ENCODE measurements around the gene LRRC59.
A peak's percentile ranks its signal among the peaks of the same experiment; 100 is the strongest.

Gene LRRC59

DNA sequence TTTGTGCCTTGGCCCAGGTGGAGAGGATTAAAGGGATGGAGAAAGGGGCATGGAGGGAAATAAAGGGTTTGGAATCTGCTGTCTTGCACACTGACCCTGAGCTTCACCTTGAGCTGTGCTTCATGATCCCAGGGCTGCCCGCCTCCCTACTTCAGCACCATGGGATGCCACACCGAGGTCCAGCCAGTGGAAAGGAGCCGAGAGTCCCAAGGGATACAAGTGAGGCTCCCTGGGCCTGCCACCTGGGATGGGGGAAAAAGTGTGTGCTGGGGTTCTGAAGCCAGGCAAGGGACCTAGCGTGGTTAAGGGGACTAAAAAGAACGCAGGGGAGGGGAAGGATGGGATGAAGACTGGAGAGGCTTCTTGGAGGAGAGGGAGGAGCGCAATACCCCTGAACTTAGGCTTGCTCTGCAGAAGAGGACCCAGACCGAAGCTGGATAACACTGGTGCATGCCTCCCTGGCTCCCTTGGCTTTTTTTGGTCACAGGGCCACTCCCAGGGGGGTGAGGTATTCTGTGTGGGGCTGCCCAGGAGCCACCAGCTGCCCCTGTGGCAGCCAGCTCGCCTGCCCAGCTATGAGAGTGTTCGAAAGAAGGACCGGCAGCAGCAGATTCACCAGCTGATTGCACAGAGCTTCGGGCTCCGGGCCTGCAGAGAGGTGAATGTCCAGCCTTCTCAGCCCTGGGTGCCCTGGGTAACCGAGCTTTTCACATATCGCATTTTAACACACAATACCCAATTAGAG, 31.5 kb downstream of the LRRC59 start:
- no peak overlapping the region for H3K27ac Mint-ChIP-seq
- no peaks in the 10 kb centered on the region for H3K27me3 Mint-ChIP-seq
- peaks cover 3% of the 10 kb centered on the region for H3K4me1 Mint-ChIP-seq
- H3K36me3 Mint-ChIP-seq: peaks cover 16% of the 10 kb centered on the region
- DNase-seq (ENCODE audit: low spot score in 2 of 2) (no peak), ATAC-seq (ENCODE audit: low read depth) (no peak)
- H3K4me3 Mint-ChIP-seq: no peak overlapping the region
- no peaks in the 10 kb centered on the region for H3K9me3 Mint-ChIP-seq

DNA sequence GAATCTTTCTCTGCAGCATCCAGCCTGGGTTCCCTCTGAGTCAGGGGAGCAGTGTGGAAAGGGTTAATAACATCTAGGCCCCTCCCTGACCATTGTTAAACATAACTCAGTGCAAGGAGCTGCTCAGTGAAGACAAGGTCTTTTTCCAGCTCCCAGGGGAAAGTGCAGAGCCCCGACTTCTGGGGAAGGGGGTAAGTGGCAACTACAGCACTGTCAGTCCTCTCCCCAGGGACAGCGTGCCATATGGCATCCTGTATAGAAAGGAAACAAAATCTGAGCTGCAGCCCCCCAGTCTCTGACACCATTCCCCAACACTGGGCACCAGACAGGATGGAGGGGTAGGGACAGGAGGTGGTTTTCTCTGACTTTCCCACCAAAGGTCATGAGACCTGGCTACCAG, 32.2 kb downstream of the LRRC59 start:
- no peak for ATAC-seq (ENCODE audit: low read depth)
- DNase-seq (ENCODE audit: low spot score in 2 of 2): no peak
- no peak overlapping the region for H3K4me3 Mint-ChIP-seq
- no peaks in the 10 kb centered on the region for H3K27me3 Mint-ChIP-seq
- peaks cover 16% of the 10 kb centered on the region for H3K36me3 Mint-ChIP-seq
- H3K27ac Mint-ChIP-seq: no peak overlapping the region
- peaks cover 3% of the 10 kb centered on the region for H3K4me1 Mint-ChIP-seq
- H3K9me3 Mint-ChIP-seq: no peaks in the 10 kb centered on the region

DNA sequence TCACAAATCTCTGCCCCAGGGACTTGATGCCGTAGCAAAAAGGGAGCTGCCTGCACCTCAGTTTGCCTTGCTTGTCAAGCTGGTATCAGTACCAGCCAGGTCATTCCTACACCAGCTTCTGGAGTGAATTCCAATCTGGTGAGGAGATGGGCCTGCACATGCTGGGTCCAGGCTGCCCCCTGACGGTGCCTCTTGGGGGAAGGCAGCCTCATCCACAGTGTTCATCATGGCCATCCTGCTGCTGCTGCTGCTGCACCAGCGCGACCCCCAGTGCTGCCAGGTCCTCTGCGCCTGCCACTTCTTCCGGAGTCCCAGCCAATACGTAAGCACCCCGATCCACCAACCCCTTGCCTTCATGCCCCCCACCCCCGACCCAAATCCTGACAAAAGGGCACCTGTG, 32.6 kb downstream of the LRRC59 start:
- peaks cover 16% of the 10 kb centered on the region for H3K36me3 Mint-ChIP-seq

DNA sequence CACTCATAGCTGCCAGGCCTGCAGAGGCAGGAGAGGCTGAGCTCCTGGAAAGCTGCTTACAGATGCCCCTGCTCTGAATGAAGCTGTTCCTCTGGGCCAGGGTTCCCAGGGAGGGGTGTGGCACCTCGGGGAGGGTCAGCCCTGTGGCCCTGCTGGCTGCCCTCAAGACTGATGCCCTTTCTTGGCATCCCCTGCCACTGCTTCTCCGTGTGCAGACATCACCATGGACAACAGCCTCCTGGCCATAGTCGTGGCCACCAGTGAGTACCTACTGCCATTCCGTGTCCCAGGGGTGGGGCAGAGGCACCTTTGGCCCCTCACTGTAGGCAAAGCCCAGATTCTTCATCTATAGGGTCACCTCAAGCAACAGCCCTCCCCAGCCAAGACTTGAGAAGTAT, 33.3 kb downstream of the LRRC59 start:
- no peak for ATAC-seq (ENCODE audit: low read depth)
- Mint-ChIP-seq H3K9me3 (no peaks in the 10 kb centered on the region), H3K27ac (no peak overlapping the region), H3K27me3 (no peaks in the 10 kb centered on the region), H3K4me3 (no peak overlapping the region), H3K4me1 (peaks cover 3% of the 10 kb centered on the region), H3K36me3 (peaks cover 16% of the 10 kb centered on the region)
- DNase-seq (ENCODE audit: low spot score in 2 of 2): no peak

More for the DNA sequence above, 32.6 kb downstream of the LRRC59 start:
- ATAC-seq (ENCODE audit: low read depth): no peak
- DNase-seq (ENCODE audit: low spot score in 2 of 2): no peak
- Mint-ChIP-seq H3K9me3 (no peaks in the 10 kb centered on the region), H3K27me3 (no peaks in the 10 kb centered on the region), H3K27ac (no peak overlapping the region), H3K4me1 (peaks cover 3% of the 10 kb centered on the region), H3K4me3 (no peak overlapping the region)

DNA sequence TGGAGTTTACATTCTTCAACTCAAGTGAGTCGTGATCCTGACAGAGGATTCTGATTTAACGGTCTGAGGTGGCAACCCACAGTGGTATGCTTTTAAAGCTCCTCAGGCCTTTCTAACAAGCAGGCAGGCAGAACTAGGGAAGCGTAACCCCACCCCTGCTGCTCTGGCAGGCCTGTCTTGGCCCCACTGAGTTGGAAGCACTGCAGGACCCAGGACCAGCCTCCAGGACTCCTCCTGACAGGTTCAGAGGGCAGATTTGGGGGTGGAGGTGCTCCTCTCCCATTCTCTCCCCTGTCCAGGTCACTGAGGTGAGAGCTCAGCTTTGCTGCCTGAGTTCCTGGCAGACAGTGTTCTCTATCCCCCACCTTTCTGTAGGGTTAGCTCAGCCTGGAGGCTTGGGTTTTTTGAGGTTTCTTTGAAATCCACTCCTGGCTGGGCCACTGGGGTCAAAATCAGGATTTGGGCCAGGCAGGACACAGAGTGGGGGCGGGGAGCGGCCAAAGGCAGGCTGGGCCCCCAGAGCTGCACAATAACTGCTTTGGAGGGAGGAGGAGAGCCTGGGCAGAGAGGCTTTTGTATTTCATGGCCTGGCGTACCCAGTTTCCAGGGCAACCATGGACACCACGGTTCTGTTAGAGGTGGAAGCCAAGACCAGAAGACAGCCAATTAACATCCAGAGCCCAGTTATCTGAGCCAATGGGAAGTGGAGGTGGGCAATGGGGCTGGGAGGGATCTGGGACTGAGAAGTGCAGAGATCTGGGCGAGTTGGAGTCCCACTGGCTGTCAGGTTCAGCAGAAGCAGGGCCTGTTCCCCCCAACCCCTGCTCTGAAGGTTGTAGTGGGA, 33.9 kb downstream of the LRRC59 start:
- Mint-ChIP-seq H3K9me3 (no peaks in the 10 kb centered on the region), H3K27ac (no peak overlapping the region), H3K4me1 (peaks cover 3% of the 10 kb centered on the region), H3K27me3 (no peaks in the 10 kb centered on the region), H3K4me3 (no peak overlapping the region), H3K36me3 (peaks cover 16% of the 10 kb centered on the region)
- no peak for ATAC-seq (ENCODE audit: low read depth)
- DNase-seq (ENCODE audit: low spot score in 2 of 2): no peak

DNA sequence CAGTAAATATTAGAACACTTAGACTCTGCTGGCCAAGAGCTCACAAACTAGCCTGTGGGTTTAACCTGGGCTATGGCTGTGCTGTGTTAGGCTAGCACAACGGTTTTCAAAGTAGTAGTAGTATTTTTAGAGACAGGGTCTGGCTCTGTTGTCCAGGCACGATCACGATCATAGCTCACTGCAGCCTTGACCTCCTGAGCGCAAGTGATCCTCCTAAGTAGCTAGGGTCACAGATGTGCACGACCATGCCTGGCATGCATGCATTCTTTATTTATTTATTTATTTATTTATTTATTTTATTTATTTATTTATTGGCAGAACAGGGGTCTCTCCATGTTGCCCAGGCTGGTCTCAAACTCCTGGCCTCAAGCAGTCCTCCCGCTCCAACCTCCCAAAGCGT, 34.7 kb downstream of the LRRC59 start:
- no peak for ATAC-seq (ENCODE audit: low read depth)
- Mint-ChIP-seq H3K9me3 (no peaks in the 10 kb centered on the region), H3K36me3 (peaks cover 8% of the 10 kb centered on the region), H3K27me3 (no peaks in the 10 kb centered on the region), H3K4me3 (no peak overlapping the region), H3K27ac (no peak overlapping the region), H3K4me1 (peaks cover 3% of the 10 kb centered on the region)
- no peak for DNase-seq (ENCODE audit: low spot score in 2 of 2)

DNA sequence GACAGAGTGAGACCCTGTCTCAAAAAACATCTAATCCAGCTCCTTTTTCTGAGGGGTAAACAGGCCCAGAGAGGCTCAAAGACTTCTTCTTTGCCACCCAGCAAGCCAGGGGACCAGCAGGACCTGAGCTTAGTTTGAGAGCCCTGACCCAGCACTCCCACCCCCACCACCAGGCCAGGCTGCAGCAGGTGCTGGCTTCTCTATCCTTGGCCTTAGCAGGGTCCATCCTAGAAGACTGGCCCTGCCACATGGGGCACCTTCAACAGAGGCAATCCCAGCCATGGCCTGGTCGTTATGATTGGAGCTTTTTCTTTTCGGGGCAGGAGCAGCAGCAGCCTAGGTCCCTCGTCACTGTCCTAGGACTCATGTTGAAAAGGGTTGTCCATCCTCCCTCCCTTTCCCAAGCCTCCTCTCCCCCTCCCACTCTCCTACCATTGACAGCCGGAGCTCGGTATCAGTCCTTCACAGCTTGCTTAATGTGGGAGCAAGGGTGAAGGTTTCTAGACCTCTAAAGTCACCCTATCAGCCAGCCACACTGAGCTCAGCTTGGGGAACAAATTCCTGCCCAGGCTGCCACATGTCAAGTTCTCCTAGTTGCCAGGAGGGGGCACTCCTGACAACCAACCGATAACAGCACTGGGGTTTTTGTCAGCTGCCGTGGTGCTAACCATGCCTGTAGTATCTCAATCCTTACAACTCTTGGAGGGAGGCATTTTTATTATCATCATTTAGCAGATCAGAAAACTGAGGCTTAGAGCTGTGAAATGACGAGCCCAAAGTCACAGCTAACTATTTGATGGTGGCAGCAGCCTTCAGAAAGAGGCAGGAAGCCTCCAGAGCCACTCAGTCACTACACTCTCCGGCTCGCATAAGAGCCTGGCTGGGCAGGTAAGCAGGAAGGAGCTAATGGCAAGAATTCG, 35.5 kb downstream of the LRRC59 start:
- no peak overlapping the region for H3K27ac Mint-ChIP-seq
- H3K27me3 Mint-ChIP-seq: no peaks in the 10 kb centered on the region
- H3K4me1 Mint-ChIP-seq: peaks cover 3% of the 10 kb centered on the region
- DNase-seq (ENCODE audit: low spot score in 2 of 2) (peak; percentile 40 to 47), ATAC-seq (ENCODE audit: low read depth) (peak; percentile 95)
- H3K9me3 Mint-ChIP-seq: no peaks in the 10 kb centered on the region
- no peak overlapping the region for H3K4me3 Mint-ChIP-seq
- H3K36me3 Mint-ChIP-seq: peaks cover 6% of the 10 kb centered on the region

DNA sequence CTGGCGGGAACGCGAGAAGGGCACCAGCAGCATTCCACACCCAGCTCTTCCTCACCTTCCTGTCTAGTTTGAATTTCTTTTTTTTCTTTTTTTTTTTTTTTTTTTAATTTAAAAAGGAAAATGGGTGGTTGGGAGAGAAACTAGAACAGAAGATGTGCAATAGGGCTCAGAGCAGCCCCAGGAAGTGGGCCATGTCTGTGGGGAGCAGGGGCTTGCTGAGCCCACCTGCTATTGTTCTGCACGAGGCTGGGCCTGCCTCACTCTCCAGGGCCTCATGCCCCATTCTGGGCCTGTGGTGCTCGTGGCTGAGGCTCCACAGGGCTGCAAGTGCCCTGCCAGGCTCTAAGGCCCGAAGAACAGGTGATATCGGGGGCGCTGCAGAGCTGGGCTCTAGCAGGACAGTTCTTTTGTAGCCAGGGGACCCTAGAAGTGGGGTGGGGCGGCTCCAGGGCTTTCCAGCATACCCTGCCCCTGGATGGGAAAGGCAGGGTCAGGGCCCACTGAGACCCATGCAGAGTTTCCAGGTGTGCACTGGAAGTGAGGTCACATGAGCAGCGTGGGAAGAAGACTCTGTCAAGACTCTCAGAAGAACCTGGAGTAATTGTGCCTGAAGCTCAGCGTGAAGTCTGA, 36.7 kb downstream of the LRRC59 start:
- no peak for DNase-seq (ENCODE audit: low spot score in 2 of 2)
- Mint-ChIP-seq H3K4me3 (no peak overlapping the region), H3K4me1 (peaks cover 3% of the 10 kb centered on the region), H3K9me3 (no peaks in the 10 kb centered on the region), H3K27ac (no peak overlapping the region), H3K27me3 (no peaks in the 10 kb centered on the region), H3K36me3 (peaks cover 4% of the 10 kb centered on the region)
- no peak for ATAC-seq (ENCODE audit: low read depth)

DNA sequence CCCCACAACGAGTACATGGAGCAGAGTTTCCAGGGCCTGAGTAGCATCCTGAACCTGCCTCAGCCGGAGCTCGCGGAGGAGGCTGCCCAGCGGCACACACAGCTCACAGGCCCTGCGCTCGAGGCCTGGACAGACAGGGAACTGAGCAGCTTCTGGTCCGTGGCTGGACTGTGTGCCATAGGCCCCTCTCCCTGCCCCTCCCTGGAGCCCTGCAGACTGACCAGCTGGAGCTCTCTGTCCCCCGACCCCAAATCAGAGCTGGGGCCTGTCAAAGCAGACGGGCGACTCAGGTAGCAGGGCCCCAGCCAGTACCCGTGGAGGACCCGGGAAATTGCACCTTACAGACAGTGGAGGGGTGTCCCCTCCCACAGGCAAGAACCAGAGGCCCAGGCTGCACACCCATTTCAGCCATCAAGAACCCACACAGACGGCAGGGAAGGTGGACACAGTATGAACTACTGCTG, 37.3 kb downstream of the LRRC59 start:
- H3K4me1 Mint-ChIP-seq: peaks cover 3% of the 10 kb centered on the region
- no peaks in the 10 kb centered on the region for H3K9me3 Mint-ChIP-seq
- no peak overlapping the region for H3K27ac Mint-ChIP-seq
- no peak for ATAC-seq (ENCODE audit: low read depth)
- no peak for DNase-seq (ENCODE audit: low spot score in 2 of 2)
- H3K36me3 Mint-ChIP-seq: no peaks in the 10 kb centered on the region
- no peak overlapping the region for H3K4me3 Mint-ChIP-seq
- H3K27me3 Mint-ChIP-seq: no peaks in the 10 kb centered on the region

DNA sequence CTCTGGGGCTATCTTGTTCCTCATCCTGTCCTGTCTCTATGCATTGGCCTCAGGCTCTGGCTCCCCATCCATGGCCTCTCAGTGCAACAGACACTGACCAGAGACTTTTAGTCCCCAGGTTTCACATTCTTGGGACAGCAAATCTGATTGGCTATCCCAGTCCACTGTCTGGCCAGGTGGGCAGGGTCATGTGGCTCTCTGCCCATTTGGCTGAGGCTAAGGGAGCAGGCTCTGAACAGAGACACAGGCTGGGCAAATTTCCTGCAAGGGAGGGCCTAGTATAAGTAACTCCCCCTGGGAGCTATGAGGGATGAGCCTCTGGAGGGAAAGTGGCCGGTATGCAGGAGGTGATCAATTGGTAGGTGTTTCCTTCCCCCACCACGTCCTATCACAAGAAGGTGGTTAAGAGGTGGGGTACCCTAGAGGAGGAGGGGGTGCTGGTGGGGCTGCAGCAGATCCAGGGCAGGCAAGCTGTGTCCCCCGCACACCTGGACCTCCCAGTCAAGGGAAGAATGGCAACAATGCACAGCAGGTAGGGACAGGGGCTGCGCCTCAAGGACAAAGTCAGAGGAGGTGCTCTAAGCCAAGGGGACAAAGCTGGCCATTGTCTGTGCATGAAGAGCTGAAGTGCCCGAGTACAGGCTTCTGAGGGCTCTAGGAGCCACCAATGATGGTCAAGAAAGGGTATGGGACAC, 38.2 kb downstream of the LRRC59 start:
- H3K4me3 Mint-ChIP-seq: no peak overlapping the region
- ATAC-seq (ENCODE audit: low read depth) (no peak), DNase-seq (ENCODE audit: low spot score in 2 of 2) (no peak)
- H3K36me3 Mint-ChIP-seq: peaks cover 2% of the 10 kb centered on the region
- no peak overlapping the region for H3K27ac Mint-ChIP-seq
- peaks cover 3% of the 10 kb centered on the region for H3K4me1 Mint-ChIP-seq
- no peaks in the 10 kb centered on the region for H3K9me3 Mint-ChIP-seq
- no peaks in the 10 kb centered on the region for H3K27me3 Mint-ChIP-seq

DNA sequence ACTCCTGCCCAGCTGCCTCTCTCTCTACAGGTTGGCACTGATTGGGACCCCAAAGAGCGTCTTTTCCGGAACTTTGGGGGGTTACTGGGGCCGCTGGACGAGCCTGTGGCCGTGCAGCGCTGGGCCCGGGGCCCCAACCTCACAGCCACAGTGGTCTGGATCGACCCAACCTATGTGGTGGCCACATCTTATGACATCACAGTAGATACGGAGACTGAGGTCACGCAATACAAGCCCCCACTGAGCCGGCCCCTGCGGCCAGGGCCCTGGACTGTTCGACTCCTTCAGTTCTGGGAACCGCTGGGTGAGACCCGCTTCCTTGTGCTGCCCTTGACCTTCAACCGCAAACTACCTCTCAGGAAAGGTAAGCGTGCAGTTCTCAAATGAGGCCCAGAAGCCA, 39.1 kb downstream of the LRRC59 start:
- no peak for ATAC-seq (ENCODE audit: low read depth)

DNA sequence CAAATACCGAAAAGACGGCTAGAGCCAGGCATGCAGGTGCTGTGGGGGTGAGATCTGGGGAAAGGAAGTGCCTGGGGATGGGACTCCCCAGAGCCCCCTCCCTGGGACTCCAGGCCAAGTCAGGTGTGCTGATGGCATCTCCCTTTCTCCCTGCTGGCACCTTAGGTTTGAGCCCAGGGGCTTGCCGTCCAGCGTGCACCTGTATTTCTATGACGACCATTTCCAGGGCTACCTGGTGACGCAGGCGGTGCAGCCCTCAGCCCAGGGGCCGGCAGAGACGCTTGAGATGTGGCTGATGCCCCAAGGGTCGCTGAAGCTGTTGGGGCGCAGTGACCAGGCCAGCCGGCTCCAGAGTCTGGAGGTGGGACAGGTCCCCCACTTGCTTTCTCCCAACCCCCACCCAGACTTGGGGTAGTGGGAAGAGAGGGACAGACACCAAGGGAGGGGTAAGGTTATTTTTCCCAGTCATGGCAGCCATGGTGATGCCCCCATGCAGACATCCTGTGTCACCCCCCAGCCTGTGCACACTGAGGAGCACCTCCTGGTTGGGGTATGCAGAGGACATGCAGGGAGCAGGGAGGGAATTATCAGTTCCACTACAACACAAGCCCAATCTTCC, 40.3 kb downstream of the LRRC59 start:
- Mint-ChIP-seq H3K27me3 (no peaks in the 10 kb centered on the region), H3K4me3 (no peak overlapping the region), H3K4me1 (no peaks in the 10 kb centered on the region), H3K36me3 (peaks cover 9% of the 10 kb centered on the region), H3K27ac (no peak overlapping the region), H3K9me3 (no peaks in the 10 kb centered on the region)
- DNase-seq (ENCODE audit: low spot score in 2 of 2) (no peak), ATAC-seq (ENCODE audit: low read depth) (no peak)

More for the DNA sequence above, 39.1 kb downstream of the LRRC59 start:
- Mint-ChIP-seq H3K4me1 (peaks cover 3% of the 10 kb centered on the region), H3K27me3 (no peaks in the 10 kb centered on the region), H3K36me3 (peaks cover 6% of the 10 kb centered on the region), H3K4me3 (no peak overlapping the region), H3K9me3 (no peaks in the 10 kb centered on the region), H3K27ac (no peak overlapping the region)
- DNase-seq (ENCODE audit: low spot score in 2 of 2): no peak

DNA sequence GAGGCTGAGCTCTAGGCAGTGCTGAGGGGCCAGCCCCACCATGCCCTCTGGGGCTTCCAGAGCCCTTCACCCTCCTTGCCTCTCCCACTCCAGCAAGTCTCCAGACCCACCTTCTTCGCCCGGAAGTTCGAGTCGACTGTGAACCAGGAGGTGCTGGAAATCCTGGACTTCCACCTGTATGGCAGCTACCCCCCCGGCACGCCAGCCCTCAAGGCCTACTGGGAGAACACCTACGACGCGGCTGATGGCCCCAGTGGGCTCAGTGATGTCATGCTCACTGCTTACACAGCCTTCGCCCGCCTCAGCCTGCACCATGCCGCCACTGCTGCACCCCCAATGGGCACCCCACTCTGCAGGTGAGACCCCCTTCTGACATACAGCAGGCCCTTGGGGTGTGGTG, 40.9 kb downstream of the LRRC59 start:
- H3K27ac Mint-ChIP-seq: no peak overlapping the region
- no peak for DNase-seq (ENCODE audit: low spot score in 2 of 2)
- no peak overlapping the region for H3K4me3 Mint-ChIP-seq
- ATAC-seq (ENCODE audit: low read depth): no peak
- no peaks in the 10 kb centered on the region for H3K9me3 Mint-ChIP-seq
- peaks cover 3% of the 10 kb centered on the region for H3K4me1 Mint-ChIP-seq
- H3K27me3 Mint-ChIP-seq: no peaks in the 10 kb centered on the region
- peaks cover 9% of the 10 kb centered on the region for H3K36me3 Mint-ChIP-seq

Measured in memory B cell (primary cell).